NCI-H69 (cell line): ENCODE measurements around the gene TATDN2.
"Not testable (repeated sequence)": the region's sequence is repeated elsewhere in the genome, so short reads cannot be mapped to it uniquely, and the experiment has no call there.

ENCODE experiments used
- DNase-seq: peaks from one replicate; lab custom pipeline; 2025; lab: John Stamatoyannopoulos, UW

TATDN2 gene

GRCh38 chr3:10234526-10235230, 13.6 kb upstream of the TATDN2 start:
- peak; percentile 90 for DNase-seq

- DNase-seq, result no peak
Measured at GRCh38 chr3:10235551-10235950, 12.7 kb upstream of the TATDN2 start.

- DNase-seq, result peak; percentile 8
Measured at GRCh38 chr3:10238345-10239183, 9.7 kb upstream of the TATDN2 start.

DNA sequence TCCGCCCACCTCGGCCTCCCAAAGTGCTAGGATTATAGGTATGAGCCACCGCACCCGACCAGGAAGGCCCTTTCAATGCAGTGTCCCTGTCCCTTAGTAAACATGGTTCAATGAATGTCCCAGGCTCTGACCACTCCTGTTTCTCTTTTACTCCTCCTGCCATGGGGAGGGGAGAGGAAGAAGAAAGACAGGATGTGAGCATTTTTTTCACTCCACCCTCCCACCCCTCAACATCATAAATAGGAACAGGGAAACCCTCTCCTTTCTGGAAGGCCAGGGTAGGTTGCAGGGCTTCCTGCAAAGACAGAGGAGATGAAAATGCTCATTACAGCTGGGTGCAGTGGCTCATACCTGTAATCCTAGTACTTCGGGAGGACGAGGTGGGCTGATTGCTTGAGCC, 7.5 kb upstream of the TATDN2 start:
- no peak for DNase-seq

- DNase-seq, result no peak
Measured at GRCh38 chr3:10242182-10243065, 5.8 kb upstream of the TATDN2 start.

GRCh38 chr3:10244009-10244408, 4.2 kb upstream of the TATDN2 start:
- DNase-seq, result no peak

- DNase-seq, result no peak
Measured at GRCh38 chr3:10245081-10245712, 3.1 kb upstream of the TATDN2 start.

- peak; percentile 44 for DNase-seq
Measured at GRCh38 chr3:10247679-10248183, 528 bp upstream of the TATDN2 start.

DNA sequence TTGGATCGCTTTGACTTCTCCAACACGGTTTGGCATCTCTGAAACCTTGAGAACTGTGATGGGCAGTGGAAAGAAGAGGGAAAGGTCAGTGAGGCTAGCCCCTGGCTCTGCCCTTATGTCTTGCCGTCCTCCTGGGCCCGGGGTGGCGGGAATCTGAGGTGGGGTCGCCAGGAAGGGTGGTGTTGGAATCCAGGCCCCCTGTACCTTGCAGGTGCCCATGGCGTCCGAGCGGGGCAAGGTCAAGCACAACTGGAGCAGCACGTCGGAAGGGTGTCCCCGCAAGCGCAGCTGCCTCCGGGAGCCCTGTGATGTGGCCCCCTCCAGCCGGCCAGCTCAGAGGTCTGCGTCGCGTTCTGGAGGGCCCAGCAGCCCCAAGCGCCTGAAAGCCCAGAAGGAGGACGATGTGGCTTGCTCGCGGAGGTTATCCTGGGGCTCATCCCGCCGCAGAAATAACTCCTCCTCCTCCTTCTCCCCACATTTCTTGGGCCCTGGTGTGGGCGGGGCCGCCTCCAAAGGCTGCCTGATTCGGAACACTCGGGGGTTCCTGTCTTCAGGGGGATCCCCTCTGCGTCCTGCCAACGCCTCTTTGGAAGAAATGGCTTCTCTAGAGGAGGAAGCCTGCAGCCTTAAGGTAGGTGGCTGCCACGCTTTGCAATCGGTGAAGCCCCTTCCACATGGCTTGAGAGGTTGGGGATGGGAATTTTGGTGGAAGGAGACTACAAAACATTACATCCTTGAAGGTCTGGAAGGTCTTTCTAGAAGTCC, 907 bp downstream of the TATDN2 start:
- peak; percentile 30 for DNase-seq

DNA sequence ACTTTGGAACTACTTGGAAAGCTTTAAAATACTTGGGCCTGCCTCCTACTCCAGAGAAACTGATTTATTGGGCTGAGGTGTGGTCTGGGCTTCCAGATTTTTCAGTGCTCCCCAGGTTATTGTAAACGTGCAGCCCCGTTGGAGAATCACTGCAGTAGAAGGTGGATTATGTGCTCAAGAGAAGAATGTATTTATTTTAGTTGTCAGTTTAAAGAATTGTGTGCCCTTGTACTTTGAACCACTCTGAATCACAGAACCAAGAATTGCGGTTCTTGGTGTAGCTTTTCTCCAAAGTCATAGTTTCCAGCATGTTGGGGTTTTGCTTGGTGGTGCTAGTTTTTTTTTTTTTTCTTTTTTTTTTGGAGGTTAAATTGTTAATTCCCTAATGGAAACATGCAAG, 1.6 kb downstream of the TATDN2 start:
- no peak for DNase-seq

DNA sequence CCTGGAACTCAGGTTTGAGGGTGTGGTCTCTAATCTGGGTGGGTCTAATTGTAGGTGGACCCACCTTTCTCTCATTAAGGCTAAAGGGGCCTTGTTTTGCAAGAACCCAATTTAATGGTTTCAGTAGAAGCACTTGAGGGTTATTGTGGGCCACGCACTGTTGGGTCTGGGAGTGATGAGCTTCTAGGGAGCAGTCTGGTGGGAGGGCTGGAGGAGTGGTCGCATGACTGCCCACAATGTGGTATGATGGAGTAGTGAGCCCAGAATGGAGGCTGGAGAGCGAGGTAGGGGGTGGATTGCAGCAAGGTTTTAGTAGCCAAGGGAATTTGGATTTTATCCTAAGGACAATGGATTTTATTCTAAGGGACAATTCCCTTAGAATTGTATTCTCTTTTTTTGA, 2.7 kb downstream of the TATDN2 start:
- no peak for DNase-seq

GRCh38 chr3:10253731-10254130, 5.5 kb downstream of the TATDN2 start:
- no peak for DNase-seq

DNA sequence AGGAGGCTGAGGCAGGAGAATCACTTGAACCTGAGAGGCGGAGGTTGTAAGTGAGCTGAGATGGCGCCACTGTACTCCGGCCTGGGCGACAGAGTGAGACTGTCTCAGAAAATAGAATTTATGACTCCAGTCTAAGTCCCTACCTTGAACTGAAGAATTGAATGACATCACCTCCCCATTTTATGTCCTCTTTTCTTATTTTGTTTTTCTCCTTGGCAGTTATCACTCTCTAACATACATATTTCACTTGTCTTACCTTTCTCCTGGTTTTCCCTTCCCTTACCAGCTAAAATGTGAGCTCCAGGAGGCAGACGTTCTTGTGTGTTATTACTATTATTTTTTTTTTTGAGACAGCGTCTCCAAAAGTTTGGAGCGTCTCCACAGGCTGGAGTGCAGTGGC, 7.6 kb downstream of the TATDN2 start:
- no peak for DNase-seq

GRCh38 chr3:10259036-10259435, 10.8 kb downstream of the TATDN2 start:
- no peak for DNase-seq

- DNase-seq, result no peak
Measured at GRCh38 chr3:10259798-10260197, 11.5 kb downstream of the TATDN2 start.

DNA sequence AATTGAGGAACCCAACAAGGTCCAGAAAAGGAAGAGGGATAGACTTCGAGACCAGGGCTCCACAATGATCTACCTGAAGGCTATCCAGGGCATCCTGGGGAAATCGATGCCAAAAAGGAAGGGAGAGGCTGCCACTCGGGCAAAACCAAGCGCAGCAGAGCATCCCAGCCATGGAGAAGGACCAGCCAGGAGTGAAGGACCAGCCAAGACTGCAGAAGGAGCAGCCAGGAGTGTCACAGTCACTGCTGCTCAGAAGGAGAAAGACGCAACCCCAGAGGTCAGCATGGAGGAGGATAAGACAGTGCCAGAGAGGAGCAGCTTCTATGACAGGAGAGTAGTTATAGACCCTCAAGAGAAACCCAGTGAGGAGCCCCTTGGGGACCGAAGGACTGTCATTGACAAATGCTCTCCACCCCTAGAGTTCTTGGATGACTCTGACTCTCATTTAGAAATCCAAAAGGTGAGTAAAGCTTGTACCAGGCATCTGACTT, 12.0 kb downstream of the TATDN2 start:
- DNase-seq, result no peak

DNA sequence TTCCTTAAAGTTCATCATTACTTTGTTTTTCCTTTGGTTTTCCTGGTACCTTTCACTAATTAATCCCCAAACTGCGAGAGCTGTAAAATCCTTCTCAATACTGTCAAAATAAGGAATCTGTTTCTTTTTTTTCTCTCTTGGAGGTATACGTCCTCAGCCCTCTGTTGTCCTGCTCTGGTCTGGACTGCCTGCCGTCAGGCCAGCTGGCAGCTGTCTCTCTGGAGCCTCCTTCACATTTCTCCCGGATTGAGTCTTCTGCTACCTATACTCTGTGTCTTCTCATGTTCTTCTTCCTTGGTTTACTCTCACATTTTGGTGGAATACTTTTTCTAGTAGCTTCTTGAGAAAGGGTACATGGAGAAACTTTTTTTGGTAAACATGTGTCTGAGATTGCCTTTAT, 13.8 kb downstream of the TATDN2 start:
- no peak for DNase-seq

DNA sequence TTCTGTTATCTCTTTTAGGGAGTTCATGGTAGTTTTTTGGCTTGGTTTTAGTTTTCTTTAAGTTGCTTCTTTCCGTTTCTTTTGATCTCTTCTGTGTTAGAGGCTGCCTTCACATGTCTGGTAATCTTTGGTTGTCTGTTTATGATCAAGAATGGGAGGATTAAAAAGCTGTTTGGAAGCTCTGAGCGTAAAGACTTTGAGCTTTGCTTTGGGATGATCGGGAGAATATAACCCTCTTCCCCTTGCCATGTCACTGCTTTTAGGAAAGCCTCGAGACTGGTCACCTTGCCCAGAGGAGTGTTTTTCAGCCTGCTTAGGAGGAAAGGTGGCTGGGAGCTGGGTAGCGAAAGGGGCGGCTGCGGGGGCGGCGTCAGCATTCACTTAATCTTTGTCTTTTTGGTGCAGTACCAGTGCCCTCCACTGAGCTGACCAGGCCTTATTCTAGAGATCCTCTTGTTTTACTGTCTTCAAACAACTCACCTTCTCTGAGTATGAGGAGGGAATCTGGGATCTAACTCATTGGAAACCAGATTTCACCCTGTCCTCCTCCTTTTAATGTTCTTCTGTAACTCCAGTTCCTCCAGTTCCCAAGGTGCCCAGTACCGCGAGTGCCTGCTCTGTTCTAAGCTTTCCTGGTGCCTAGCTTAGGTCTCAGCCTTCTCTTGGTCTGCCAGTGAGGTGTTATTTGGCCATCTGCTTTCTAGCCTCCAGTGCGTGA, 15.5 kb downstream of the TATDN2 start:
- no peak for DNase-seq

GRCh38 chr3:10265833-10266232, 17.6 kb downstream of the TATDN2 start:
- DNase-seq, result no peak

GRCh38 chr3:10266936-10267335, 18.7 kb downstream of the TATDN2 start:
- not testable (repeated sequence) for DNase-seq
